Measurements from ENCODE around the gene PCDHGA1.
"Not testable (repeated sequence)": the region's sequence is repeated elsewhere in the genome, so short reads cannot be mapped to it uniquely, and the experiment has no call there.

GRCh38 chr5:141332571-141332970, 2.3 kb downstream of the PCDHGA1 start:
- TF ChIP-seq CTCF, POLR2A (IDR thresholded peaks at IDR 0.05): not testable (repeated sequence)

Measured in right lobe of liver (tissue), 4 donors.